ENCODE results near the gene BAHCC1. TPM values are rescaled to one million over a fixed set of nuclear protein-coding genes. Genes with fewer than 3 reads are reported as not detected.

BAHCC1 gene
- total RNA-seq, 1 experiment from 2014 or later = 9.9 TPM

GRCh38 chr17:81509972-81510784 is 114.9 kb downstream of the BAHCC1 start:
- Histone ChIP-seq H3K9ac (ENCODE audit: low read length) (peak overlapping the region; percentile 91), H3F3A (ENCODE audit: low read length, unreplicated experiment) (peaks cover 22% of the 10 kb centered on the region), H3K4me1 (ENCODE audit: insufficient read depth, low read length) (peaks cover 20% of the 10 kb centered on the region), H3K4me3 (ENCODE audit: low read length) (peak overlapping the region; percentile 99), H3K36me3 (ENCODE audit: low read depth, low read length) (peaks cover 29% of the 10 kb centered on the region), H3K9me3 (ENCODE audit: low read length) (no peaks in the 10 kb centered on the region), H3K4me2 (ENCODE audit: low read length) (peak overlapping the region; percentile 88), H3K79me2 (ENCODE audit: low read length) (peaks cover 54% of the 10 kb centered on the region), H2AFZ (ENCODE audit: low read length) (no peak overlapping the region), H4K20me1 (ENCODE audit: low read length) (peaks cover 39% of the 10 kb centered on the region), H3K9me2 (replicated peaks; ENCODE audit: low read length) (no peaks in the 10 kb centered on the region), H3K27me3 (ENCODE audit: low read length) (no peaks in the 10 kb centered on the region), H3K27ac (ENCODE audit: low read length) (no peak overlapping the region)
- ChIA-PET POLR2A (ENCODE audit: unreplicated experiment) (interaction anchor here (0.6 kb wide), 1 partner anchor 202 kb away, joined by 4 read pairs; the partner anchor contains the start of gene SLC25A10), CTCF (no interaction called here)
- BruUV-seq (replicated peaks) = no TSS peak
- no peak for ATAC-seq
- TF ChIP-seq EZH2 (IDR thresholded peaks at IDR 0.05; ENCODE audit: low read length, unreplicated experiment) (no peak), EZH2phosphoT487 (IDR thresholded peaks at IDR 0.05; ENCODE audit: borderline replicate concordance, low read length) (no peak)
- TF ChIP-seq, protein P1, sequence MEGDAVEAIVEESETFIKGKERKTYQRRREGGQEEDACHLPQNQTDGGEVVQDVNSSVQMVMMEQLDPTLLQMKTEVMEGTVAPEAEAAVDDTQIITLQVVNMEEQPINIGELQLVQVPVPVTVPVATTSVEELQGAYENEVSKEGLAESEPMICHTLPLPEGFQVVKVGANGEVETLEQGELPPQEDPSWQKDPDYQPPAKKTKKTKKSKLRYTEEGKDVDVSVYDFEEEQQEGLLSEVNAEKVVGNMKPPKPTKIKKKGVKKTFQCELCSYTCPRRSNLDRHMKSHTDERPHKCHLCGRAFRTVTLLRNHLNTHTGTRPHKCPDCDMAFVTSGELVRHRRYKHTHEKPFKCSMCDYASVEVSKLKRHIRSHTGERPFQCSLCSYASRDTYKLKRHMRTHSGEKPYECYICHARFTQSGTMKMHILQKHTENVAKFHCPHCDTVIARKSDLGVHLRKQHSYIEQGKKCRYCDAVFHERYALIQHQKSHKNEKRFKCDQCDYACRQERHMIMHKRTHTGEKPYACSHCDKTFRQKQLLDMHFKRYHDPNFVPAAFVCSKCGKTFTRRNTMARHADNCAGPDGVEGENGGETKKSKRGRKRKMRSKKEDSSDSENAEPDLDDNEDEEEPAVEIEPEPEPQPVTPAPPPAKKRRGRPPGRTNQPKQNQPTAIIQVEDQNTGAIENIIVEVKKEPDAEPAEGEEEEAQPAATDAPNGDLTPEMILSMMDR (conservative IDR thresholded peaks at IDR 0.05; ENCODE audit: low read depth, low read length) = no peak
- DNase-seq = no peak
- intact Hi-C loops (cut with micrococcal nuclease) = loop anchor here (10.0 kb wide), 1 partner anchor 115 kb away; the partner anchor contains the start of gene BAHCC1

DNA sequence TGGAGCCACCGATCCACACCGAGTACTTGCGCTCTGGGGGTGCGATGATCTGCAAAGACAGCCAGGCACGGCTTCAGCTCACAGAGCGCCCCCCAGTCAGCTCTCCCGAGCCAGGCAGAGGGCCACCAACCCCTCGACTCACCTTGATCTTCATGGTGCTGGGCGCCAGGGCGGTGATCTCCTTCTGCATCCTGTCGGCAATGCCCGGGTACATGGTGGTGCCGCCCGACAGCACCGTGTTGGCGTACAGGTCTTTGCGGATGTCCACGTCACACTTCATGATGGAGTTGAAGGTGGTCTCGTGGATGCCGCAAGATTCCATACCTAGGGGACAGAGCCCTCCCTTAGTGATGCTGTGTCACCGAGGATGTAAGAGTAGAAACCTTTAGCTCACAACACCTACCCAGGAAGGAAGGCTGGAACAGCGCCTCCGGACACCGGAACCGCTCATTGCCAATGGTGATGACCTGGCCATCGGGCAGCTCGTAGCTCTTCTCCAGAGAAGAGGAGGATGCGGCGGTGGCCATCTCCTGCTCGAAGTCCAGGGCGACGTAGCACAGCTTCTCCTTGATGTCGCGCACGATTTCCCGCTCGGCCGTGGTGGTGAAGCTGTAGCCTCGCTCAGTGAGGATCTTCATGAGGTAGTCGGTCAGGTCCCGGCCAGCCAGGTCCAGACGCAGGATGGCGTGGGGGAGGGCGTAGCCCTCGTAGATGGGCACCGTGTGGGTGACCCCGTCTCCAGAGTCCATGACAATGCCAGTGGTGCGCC is 115.7 kb downstream of the BAHCC1 start:
- Histone ChIP-seq H2AFZ (ENCODE audit: low read length) (no peak overlapping the region), H3F3A (ENCODE audit: low read length, unreplicated experiment) (peaks cover 22% of the 10 kb centered on the region), H3K4me3 (ENCODE audit: low read length) (peak overlapping the region; percentile 99), H3K27ac (ENCODE audit: low read length) (no peak overlapping the region), H3K27me3 (ENCODE audit: low read length) (no peaks in the 10 kb centered on the region), H3K36me3 (ENCODE audit: low read depth, low read length) (peaks cover 29% of the 10 kb centered on the region), H3K9me3 (ENCODE audit: low read length) (no peaks in the 10 kb centered on the region), H3K79me2 (ENCODE audit: low read length) (peaks cover 62% of the 10 kb centered on the region), H3K9ac (ENCODE audit: low read length) (peak overlapping the region; percentile 91), H3K4me1 (ENCODE audit: insufficient read depth, low read length) (peaks cover 26% of the 10 kb centered on the region), H4K20me1 (ENCODE audit: low read length) (peaks cover 39% of the 10 kb centered on the region), H3K4me2 (ENCODE audit: low read length) (peak overlapping the region; percentile 88), H3K9me2 (replicated peaks; ENCODE audit: low read length) (no peaks in the 10 kb centered on the region)
- BruUV-seq (replicated peaks) = no TSS peak
- TF ChIP-seq EZH2phosphoT487 (IDR thresholded peaks at IDR 0.05; ENCODE audit: borderline replicate concordance, low read length) = no peak
- TF ChIP-seq EZH2 (IDR thresholded peaks at IDR 0.05; ENCODE audit: low read length, unreplicated experiment) = no peak
- TF ChIP-seq, protein P1 (conservative IDR thresholded peaks at IDR 0.05; ENCODE audit: low read depth, low read length) = no peak
- CTCF ChIA-PET = no interaction called here
- DNase-seq (peak; percentile 20), ATAC-seq (no peak)
- intact Hi-C loops (cut with micrococcal nuclease) = loop anchor here (10.0 kb wide), 1 partner anchor 116 kb away; the partner anchor contains the start of gene BAHCC1
- POLR2A ChIA-PET (ENCODE audit: unreplicated experiment) = interaction anchor here (0.5 to 0.6 kb wide), 2 partner anchors 217 to 352 kb away, joined by 3 to 11 read pairs; no protein-coding TSS in a partner anchor
